ENCODE measurements around the gene PID1. TPM values are rescaled to one million over a fixed set of nuclear protein-coding genes. Genes with fewer than 3 reads are reported as not detected.
A peak's percentile ranks its signal among the peaks of the same experiment; 100 is the strongest.

Gene PID1
- total RNA-seq, 4 donors from 2014 or later, result 1.0 to 33.0 (median 8.4) TPM

- intact Hi-C loops (cut with DNase I), result no loop called here
Measured at GRCh38 chr2:229176136-229176535, 95.0 kb downstream of the PID1 start.

GRCh38 chr2:229175497-229175863 is 95.6 kb downstream of the PID1 start:
- DNase-seq, result no peak
- H3K27me3 ChIP-seq, result no peaks in the 10 kb centered on the region
- H3K4me3 ChIP-seq, result no peak overlapping the region
- TF ChIP-seq CTCF (IDR thresholded peaks at IDR 0.05), result no peak
- TF ChIP-seq POLR2A (IDR thresholded peaks at IDR 0.05), result no peak
- WGBS, 2 donors, result 94 to 100% methylated on average over 1 of the region's 1 CpG
- H3K27ac ChIP-seq, result no peak overlapping the region
- H3K36me3 ChIP-seq, result no peaks in the 10 kb centered on the region
- no peaks in the 10 kb centered on the region for H3K9me3 ChIP-seq
- H3K4me1 ChIP-seq, result no peaks in the 10 kb centered on the region
- intact Hi-C loops (cut with DNase I), result no loop called here

More at GRCh38 chr2:229176136-229176535, 95.0 kb downstream of the PID1 start:
- no peak for DNase-seq
- no peaks in the 10 kb centered on the region for H3K4me1 ChIP-seq
- H3K4me3 ChIP-seq, result no peak overlapping the region
- no peaks in the 10 kb centered on the region for H3K9me3 ChIP-seq
- no peak overlapping the region for H3K27ac ChIP-seq
- no peaks in the 10 kb centered on the region for H3K36me3 ChIP-seq
- 39 to 43% methylated on average over 3 of the region's 3 CpGs for WGBS, 2 donors
- TF ChIP-seq POLR2A (IDR thresholded peaks at IDR 0.05) (no peak), CTCF (IDR thresholded peaks at IDR 0.05) (no peak)
- no peaks in the 10 kb centered on the region for H3K27me3 ChIP-seq

GRCh38 chr2:229174794-229175496 is 96.1 kb downstream of the PID1 start:
- intact Hi-C loops (cut with DNase I), result no loop called here
- H3K27ac ChIP-seq, result peak overlapping the region in 2 of 4 donors; percentile 39 to 47

GRCh38 chr2:229173825-229174359 is 97.2 kb downstream of the PID1 start:
- 71 to 74% methylated on average over 3 of the region's 3 CpGs for WGBS, 2 donors
- TF ChIP-seq POLR2A (IDR thresholded peaks at IDR 0.05), result no peak
- no peak for TF ChIP-seq CTCF (IDR thresholded peaks at IDR 0.05)
- no peak for DNase-seq
- Histone ChIP-seq H3K4me3 (no peak overlapping the region), H3K27me3 (no peaks in the 10 kb centered on the region), H3K36me3 (no peaks in the 10 kb centered on the region), H3K9me3 (no peaks in the 10 kb centered on the region), H3K4me1 (no peaks in the 10 kb centered on the region), H3K27ac (no peak overlapping the region)
- intact Hi-C loops (cut with DNase I), result no loop called here

More at GRCh38 chr2:229174794-229175496, 96.1 kb downstream of the PID1 start:
- WGBS, 2 donors, result 40 to 42% methylated on average over 4 of the region's 4 CpGs
- Histone ChIP-seq H3K36me3 (no peaks in the 10 kb centered on the region), H3K4me3 (no peak overlapping the region), H3K9me3 (no peaks in the 10 kb centered on the region), H3K4me1 (no peaks in the 10 kb centered on the region), H3K27me3 (no peaks in the 10 kb centered on the region)
- DNase-seq, result no peak
- TF ChIP-seq CTCF (IDR thresholded peaks at IDR 0.05), result no peak
- TF ChIP-seq POLR2A (IDR thresholded peaks at IDR 0.05), result no peak

GRCh38 chr2:229170916-229171315 is 100.2 kb downstream of the PID1 start:
- Histone ChIP-seq H3K27me3 (no peaks in the 10 kb centered on the region), H3K4me1 (no peaks in the 10 kb centered on the region), H3K4me3 (no peak overlapping the region), H3K36me3 (no peaks in the 10 kb centered on the region), H3K9me3 (no peaks in the 10 kb centered on the region), H3K27ac (no peak overlapping the region)
- WGBS, 2 donors, result 87 to 91% methylated on average over 3 of the region's 3 CpGs
- TF ChIP-seq POLR2A (IDR thresholded peaks at IDR 0.05) (no peak), CTCF (IDR thresholded peaks at IDR 0.05) (no peak)
- intact Hi-C loops (cut with DNase I), result no loop called here
- DNase-seq, result no peak

Measured in esophagus squamous epithelium (tissue), 5 donors.